NB4 (cell line): ENCODE measurements around the gene CHM.
"Not testable (repeated sequence)": the region's sequence is repeated elsewhere in the genome, so short reads cannot be mapped to it uniquely, and the experiment has no call there.

Experiments used
- DNase-seq: peaks from one replicate; pipeline ENCODE4 v3.0.0; 2010; ENCODE audit warnings: low read depth
- H3K4me3 ChIP-seq: one replicate; pipeline ENCODE4 v1.5.1; 2011; ENCODE audit warnings: mild to moderate bottlenecking, low read depth, low read length, moderate library complexity
- CTCF ChIP-seq: IDR thresholded peaks from one replicate; pipeline ENCODE4 v1.5.1; 2012; ENCODE audit warnings: low read depth, low read length
- MAX ChIP-seq: IDR thresholded peaks from 2 replicates; pipeline ENCODE4 v1.6.1; 2011; ENCODE audit warnings: low read depth, low read length
- MYC ChIP-seq: IDR thresholded peaks from 2 replicates; pipeline ENCODE4 v1.6.1; 2011; ENCODE audit warnings: low read depth, low read length
- POLR2A ChIP-seq: IDR thresholded peaks from 2 replicates; pipeline ENCODE4 v1.6.1; 2011; ENCODE audit warnings: mild to moderate bottlenecking; ENCODE audit not compliant: insufficient read length; ENCODE audit errors: extremely low read depth

Gene CHM

GRCh38 chrX:85930099-85930498 lies 117.3 kb downstream of the CHM start:
- no peak overlapping the region for H3K4me3 ChIP-seq
- DNase-seq: no peak
- TF ChIP-seq MYC: no peak
- TF ChIP-seq POLR2A: no peak
- TF ChIP-seq CTCF: no peak

- TF ChIP-seq MAX (no peak), POLR2A (no peak), MYC (no peak), CTCF (no peak)
- no peak overlapping the region for H3K4me3 ChIP-seq
- no peak for DNase-seq
Observed at GRCh38 chrX:85928606-85929005, 118.8 kb downstream of the CHM start.

- DNase-seq: no peak
- TF ChIP-seq MYC (no peak), CTCF (no peak), POLR2A (no peak), MAX (no peak)
- H3K4me3 ChIP-seq: no peak overlapping the region
Observed at GRCh38 chrX:85927740-85928139, 119.6 kb downstream of the CHM start.

- H3K4me3 ChIP-seq: no peak overlapping the region
- TF ChIP-seq MYC: no peak
- TF ChIP-seq MAX: no peak
- no peak for TF ChIP-seq POLR2A
- no peak for TF ChIP-seq CTCF
- peak; percentile 16 for DNase-seq
Observed at GRCh38 chrX:85922821-85923220, 124.5 kb downstream of the CHM start.

GRCh38 chrX:85916656-85917280 lies 130.6 kb downstream of the CHM start:
- not testable (repeated sequence) for DNase-seq

GRCh38 chrX:85914431-85914830 lies 132.9 kb downstream of the CHM start:
- no peak for TF ChIP-seq CTCF
- TF ChIP-seq MYC: no peak
- TF ChIP-seq MAX: no peak
- no peak for TF ChIP-seq POLR2A
- no peak overlapping the region for H3K4me3 ChIP-seq
- no peak for DNase-seq

More at GRCh38 chrX:85916656-85917280, 130.6 kb downstream of the CHM start:
- H3K4me3 ChIP-seq: not testable (repeated sequence)
